Natural killer cell treated with Interleukin-12 subunit alpha and Interleukin-12 subunit beta and Interleukin-15 and Interleukin-18, amount 100 ng/mL, for 72 hours (primary cell): ENCODE data around the gene TERT. TPM values are rescaled to one million over a fixed set of nuclear protein-coding genes. Genes with fewer than 3 reads are reported as not detected.
"Not testable (repeated sequence)": the region's sequence is repeated elsewhere in the genome, so short reads cannot be mapped to it uniquely, and the experiment has no call there.

Experiments used
- ATAC-seq, 2 donors: fragments of 150-1000 bp; cut with Tn5 transposase in 1 of 2; sonication (Bioruptor Pico), chemical (Tn5 transposase) in 1 of 2; 2 replicates each; pipeline ENCODE4 v1.10.0; 2021
- DNase-seq: peaks from one replicate; pipeline ENCODE4 v3.0.0; 2022; ENCODE audit warnings: low spot score
- H3K27ac Mint-ChIP-seq, 2 donors: 1 replicate in 1 of 2; 2 replicates in 1 of 2; pipeline ENCODE4 v1.8.0; 2022; ENCODE audit warnings: mixed read lengths in 2 of 2, mild to moderate bottlenecking in 1 of 2, moderate library complexity in 1 of 2
- H3K27me3 Mint-ChIP-seq, 2 donors: 1 replicate in 1 of 2; 2 replicates in 1 of 2; pipeline ENCODE4 v1.8.0; 2022; ENCODE audit warnings: mixed read lengths in 2 of 2
- H3K36me3 Mint-ChIP-seq: one replicate; pipeline ENCODE4 v1.8.0; 2022; ENCODE audit warnings: mixed read lengths
- H3K4me1 Mint-ChIP-seq, 2 donors: 1 replicate in 1 of 2; 2 replicates in 1 of 2; pipeline ENCODE4 v1.8.0; 2022; ENCODE audit warnings: low read depth in 2 of 2, mixed read lengths in 2 of 2, mild to moderate bottlenecking in 1 of 2
- H3K4me3 Mint-ChIP-seq: one replicate; pipeline ENCODE4 v1.8.0; 2022; ENCODE audit warnings: mixed read lengths
- H3K9me3 Mint-ChIP-seq: 2 replicates; pipeline ENCODE4 v1.8.0; 2022; ENCODE audit warnings: mixed read lengths
- total RNA-seq, 2 donors: library from RNA; stranded (reverse); gene quantifications; one replicate each; pipeline ENCODE4 v1.2.3, GENCODE V29; 2022

Gene TERT
- total RNA-seq, 2 donors from 2014 or later: 1.3 TPM; not detected in 1

- Mint-ChIP-seq H3K27ac (no peak overlapping the region), H3K4me1 (no peaks in the 10 kb centered on the region), H3K4me3 (no peak overlapping the region), H3K27me3 (no peaks in the 10 kb centered on the region), H3K9me3 (no peaks in the 10 kb centered on the region), H3K36me3 (no peaks in the 10 kb centered on the region)
- no peak for DNase-seq
- ATAC-seq: no peak
These were observed 26.2 kb downstream of the TERT start for GRCh38 chr5:1268666-1269065.

- H3K27me3 Mint-ChIP-seq: no peaks in the 10 kb centered on the region
- H3K4me3 Mint-ChIP-seq: no peak overlapping the region
- ATAC-seq: no peak
- H3K27ac Mint-ChIP-seq: no peak overlapping the region
- no peaks in the 10 kb centered on the region for H3K9me3 Mint-ChIP-seq
- no peaks in the 10 kb centered on the region for H3K4me1 Mint-ChIP-seq
- no peak for DNase-seq
- H3K36me3 Mint-ChIP-seq: no peaks in the 10 kb centered on the region
These were observed 26.8 kb downstream of the TERT start for GRCh38 chr5:1268056-1268455.

GRCh38 chr5:1267464-1267863, 27.4 kb downstream of the TERT start:
- not testable (repeated sequence) for H3K36me3 Mint-ChIP-seq, H3K9me3 Mint-ChIP-seq, H3K4me3 Mint-ChIP-seq, H3K27ac Mint-ChIP-seq, H3K4me1 Mint-ChIP-seq, DNase-seq, H3K27me3 Mint-ChIP-seq, ATAC-seq

GRCh38 chr5:1266791-1267190, 28.1 kb downstream of the TERT start:
- Mint-ChIP-seq H3K4me3 (no peak overlapping the region), H3K27ac (no peak overlapping the region), H3K27me3 (peaks cover 0 to 7% of the 10 kb centered on the region in 2 donors), H3K9me3 (no peaks in the 10 kb centered on the region), H3K36me3 (no peaks in the 10 kb centered on the region), H3K4me1 (no peaks in the 10 kb centered on the region)
- DNase-seq: no peak
- no peak for ATAC-seq

GRCh38 chr5:1265461-1266455, 29.1 kb downstream of the TERT start:
- Mint-ChIP-seq H3K4me1 (no peaks in the 10 kb centered on the region), H3K36me3 (no peaks in the 10 kb centered on the region)

GRCh38 chr5:1265026-1265425, 29.8 kb downstream of the TERT start:
- ATAC-seq (no peak), DNase-seq (no peak)
- no peaks in the 10 kb centered on the region for H3K9me3 Mint-ChIP-seq
- H3K36me3 Mint-ChIP-seq: no peaks in the 10 kb centered on the region
- no peaks in the 10 kb centered on the region for H3K4me1 Mint-ChIP-seq
- H3K27me3 Mint-ChIP-seq: peaks cover 0 to 10% of the 10 kb centered on the region in 2 donors
- H3K4me3 Mint-ChIP-seq: no peak overlapping the region
- H3K27ac Mint-ChIP-seq: no peak overlapping the region

More at GRCh38 chr5:1265461-1266455, 29.1 kb downstream of the TERT start:
- Mint-ChIP-seq H3K4me3 (no peak overlapping the region), H3K27me3 (peaks cover 0 to 7% of the 10 kb centered on the region in 2 donors), H3K9me3 (no peaks in the 10 kb centered on the region), H3K27ac (no peak overlapping the region)
- ATAC-seq (no peak), DNase-seq (no peak)

GRCh38 chr5:1264211-1264610, 30.7 kb downstream of the TERT start:
- ATAC-seq (no peak), DNase-seq (no peak)
- Mint-ChIP-seq H3K27me3 (peaks cover 0 to 10% of the 10 kb centered on the region in 2 donors), H3K4me1 (no peaks in the 10 kb centered on the region), H3K27ac (no peak overlapping the region), H3K4me3 (no peak overlapping the region), H3K36me3 (no peaks in the 10 kb centered on the region), H3K9me3 (no peaks in the 10 kb centered on the region)

- Mint-ChIP-seq H3K27me3 (peaks cover 0 to 15% of the 10 kb centered on the region in 2 donors), H3K4me3 (no peak overlapping the region), H3K9me3 (no peaks in the 10 kb centered on the region), H3K36me3 (no peaks in the 10 kb centered on the region), H3K27ac (no peak overlapping the region), H3K4me1 (no peaks in the 10 kb centered on the region)
- ATAC-seq (no peak), DNase-seq (no peak)
These were observed 32.5 kb downstream of the TERT start for GRCh38 chr5:1262381-1262780.

- ATAC-seq: no peak
- Mint-ChIP-seq H3K27me3 (peaks cover 0 to 15% of the 10 kb centered on the region in 2 donors), H3K4me1 (no peaks in the 10 kb centered on the region), H3K9me3 (no peaks in the 10 kb centered on the region), H3K36me3 (no peaks in the 10 kb centered on the region), H3K4me3 (no peak overlapping the region), H3K27ac (no peak overlapping the region)
- no peak for DNase-seq
These were observed 33.2 kb downstream of the TERT start for GRCh38 chr5:1261643-1262042.

- no peaks in the 10 kb centered on the region for H3K9me3 Mint-ChIP-seq
- no peak overlapping the region for H3K4me3 Mint-ChIP-seq
- DNase-seq (no peak), ATAC-seq (no peak)
- H3K27ac Mint-ChIP-seq: no peak overlapping the region
- peaks cover 4 to 5% of the 10 kb centered on the region in 2 donors for H3K4me1 Mint-ChIP-seq
- H3K36me3 Mint-ChIP-seq: no peaks in the 10 kb centered on the region
- H3K27me3 Mint-ChIP-seq: peaks cover 0 to 19% of the 10 kb centered on the region in 2 donors
These were observed 34.9 kb downstream of the TERT start for GRCh38 chr5:1259806-1260480.

- H3K4me3 Mint-ChIP-seq: no peak overlapping the region
- H3K27me3 Mint-ChIP-seq: peaks cover 0 to 19% of the 10 kb centered on the region in 2 donors
- H3K36me3 Mint-ChIP-seq: no peaks in the 10 kb centered on the region
- no peak overlapping the region for H3K27ac Mint-ChIP-seq
- DNase-seq: no peak
- H3K9me3 Mint-ChIP-seq: no peaks in the 10 kb centered on the region
- H3K4me1 Mint-ChIP-seq: peaks cover 6 to 7% of the 10 kb centered on the region in 2 donors
- ATAC-seq: no peak
These were observed 37.0 kb downstream of the TERT start for GRCh38 chr5:1257841-1258240.

- H3K27ac Mint-ChIP-seq: no peak overlapping the region
- H3K4me1 Mint-ChIP-seq: peaks cover 6 to 7% of the 10 kb centered on the region in 2 donors
- no peak for ATAC-seq
- peaks cover 0 to 16% of the 10 kb centered on the region in 2 donors for H3K27me3 Mint-ChIP-seq
- no peak for DNase-seq
- H3K4me3 Mint-ChIP-seq: no peak overlapping the region
- no peaks in the 10 kb centered on the region for H3K36me3 Mint-ChIP-seq
- no peaks in the 10 kb centered on the region for H3K9me3 Mint-ChIP-seq
These were observed 37.5 kb downstream of the TERT start for GRCh38 chr5:1257363-1257762.

- ATAC-seq (no peak), DNase-seq (no peak)
- H3K36me3 Mint-ChIP-seq: no peaks in the 10 kb centered on the region
- peaks cover 6 to 7% of the 10 kb centered on the region in 2 donors for H3K4me1 Mint-ChIP-seq
- peaks cover 0 to 16% of the 10 kb centered on the region in 2 donors for H3K27me3 Mint-ChIP-seq
- H3K4me3 Mint-ChIP-seq: no peak overlapping the region
- H3K9me3 Mint-ChIP-seq: no peaks in the 10 kb centered on the region
- H3K27ac Mint-ChIP-seq: no peak overlapping the region
These were observed 38.1 kb downstream of the TERT start for GRCh38 chr5:1256776-1257175.

- no peak for ATAC-seq
- Mint-ChIP-seq H3K9me3 (no peaks in the 10 kb centered on the region), H3K36me3 (no peaks in the 10 kb centered on the region), H3K27me3 (peaks cover 0 to 15% of the 10 kb centered on the region in 2 donors), H3K27ac (peak overlapping the region in 1 of 2 donors; percentile 21), H3K4me3 (no peak overlapping the region), H3K4me1 (peaks cover 6 to 7% of the 10 kb centered on the region in 2 donors)
- DNase-seq: no peak
These were observed 39.7 kb downstream of the TERT start for GRCh38 chr5:1255081-1255561.
